ENCODE measurements around the gene PLA2G2D. TPM values are rescaled to one million over a fixed set of nuclear protein-coding genes. Genes with fewer than 3 reads are reported as not detected.

The PLA2G2D gene
- total RNA-seq, 2 donors from 2014 or later = not detected

GRCh38 chr1:20112279-20113000 is 6.9 kb downstream of the PLA2G2D start:
- Mint-ChIP-seq H3K9me3 (no peaks in the 10 kb centered on the region), H3K27ac (no peak overlapping the region), H3K27me3 (peaks cover 11% of the 10 kb centered on the region), H3K4me1 (no peaks in the 10 kb centered on the region), H3K4me3 (no peak overlapping the region), H3K36me3 (ENCODE audit: low read depth) (no peaks in the 10 kb centered on the region)
- ATAC-seq (replicated peaks) = peak; percentile 56

GRCh38 chr1:20111452-20111851 is 7.9 kb downstream of the PLA2G2D start:
- Mint-ChIP-seq H3K4me3 (no peak overlapping the region), H3K4me1 (no peaks in the 10 kb centered on the region), H3K36me3 (ENCODE audit: low read depth) (no peaks in the 10 kb centered on the region), H3K27ac (no peak overlapping the region), H3K9me3 (no peaks in the 10 kb centered on the region), H3K27me3 (peaks cover 7% of the 10 kb centered on the region)
- ATAC-seq (replicated peaks) = no peak

- Mint-ChIP-seq H3K27ac (no peak overlapping the region), H3K4me1 (no peaks in the 10 kb centered on the region), H3K27me3 (peaks cover 4% of the 10 kb centered on the region), H3K36me3 (ENCODE audit: low read depth) (no peaks in the 10 kb centered on the region), H3K9me3 (no peaks in the 10 kb centered on the region), H3K4me3 (no peak overlapping the region)
- no peak for ATAC-seq (replicated peaks)
Observed at GRCh38 chr1:20110679-20111078, 8.7 kb downstream of the PLA2G2D start.

- peak; percentile 18 for ATAC-seq (replicated peaks)
- Mint-ChIP-seq H3K27me3 (peaks cover 2% of the 10 kb centered on the region), H3K27ac (no peak overlapping the region), H3K9me3 (no peaks in the 10 kb centered on the region), H3K4me1 (no peaks in the 10 kb centered on the region), H3K4me3 (no peak overlapping the region), H3K36me3 (ENCODE audit: low read depth) (no peaks in the 10 kb centered on the region)
Observed at GRCh38 chr1:20109223-20109856, 10.0 kb downstream of the PLA2G2D start.

- Mint-ChIP-seq H3K36me3 (ENCODE audit: low read depth) (no peaks in the 10 kb centered on the region), H3K4me3 (no peak overlapping the region), H3K9me3 (no peaks in the 10 kb centered on the region), H3K4me1 (no peaks in the 10 kb centered on the region), H3K27me3 (no peaks in the 10 kb centered on the region), H3K27ac (no peak overlapping the region)
- ATAC-seq (replicated peaks) = no peak
Observed at GRCh38 chr1:20108366-20109123, 10.8 kb downstream of the PLA2G2D start.

- Mint-ChIP-seq H3K4me3 (no peak overlapping the region), H3K4me1 (no peaks in the 10 kb centered on the region), H3K36me3 (ENCODE audit: low read depth) (no peaks in the 10 kb centered on the region), H3K9me3 (no peaks in the 10 kb centered on the region), H3K27ac (no peak overlapping the region), H3K27me3 (no peaks in the 10 kb centered on the region)
- no peak for ATAC-seq (replicated peaks)
Observed at GRCh38 chr1:20107796-20108195, 11.5 kb downstream of the PLA2G2D start.

- ATAC-seq (replicated peaks) = no peak
- H3K27ac Mint-ChIP-seq = no peak overlapping the region
- H3K4me1 Mint-ChIP-seq = no peaks in the 10 kb centered on the region
- H3K27me3 Mint-ChIP-seq = no peaks in the 10 kb centered on the region
- H3K4me3 Mint-ChIP-seq = no peak overlapping the region
- no peaks in the 10 kb centered on the region for H3K36me3 Mint-ChIP-seq (ENCODE audit: low read depth)
- H3K9me3 Mint-ChIP-seq = no peaks in the 10 kb centered on the region
Observed at GRCh38 chr1:20107351-20107750, 12.0 kb downstream of the PLA2G2D start.

GRCh38 chr1:20105856-20106255 is 13.5 kb downstream of the PLA2G2D start:
- H3K27me3 Mint-ChIP-seq = peaks cover 3% of the 10 kb centered on the region
- no peaks in the 10 kb centered on the region for H3K9me3 Mint-ChIP-seq
- no peaks in the 10 kb centered on the region for H3K4me1 Mint-ChIP-seq
- no peaks in the 10 kb centered on the region for H3K36me3 Mint-ChIP-seq (ENCODE audit: low read depth)
- no peak overlapping the region for H3K4me3 Mint-ChIP-seq
- H3K27ac Mint-ChIP-seq = no peak overlapping the region
- no peak for ATAC-seq (replicated peaks)

- peak; percentile 84 for ATAC-seq (replicated peaks)
- H3K27me3 Mint-ChIP-seq = peaks cover 4% of the 10 kb centered on the region
- H3K4me3 Mint-ChIP-seq = no peak overlapping the region
- H3K9me3 Mint-ChIP-seq = no peaks in the 10 kb centered on the region
- H3K4me1 Mint-ChIP-seq = no peaks in the 10 kb centered on the region
- no peak overlapping the region for H3K27ac Mint-ChIP-seq
- no peaks in the 10 kb centered on the region for H3K36me3 Mint-ChIP-seq (ENCODE audit: low read depth)
Observed at GRCh38 chr1:20102875-20103274, 16.5 kb downstream of the PLA2G2D start.

- H3K27me3 Mint-ChIP-seq = peaks cover 4% of the 10 kb centered on the region
- no peak overlapping the region for H3K4me3 Mint-ChIP-seq
- no peaks in the 10 kb centered on the region for H3K9me3 Mint-ChIP-seq
- H3K36me3 Mint-ChIP-seq (ENCODE audit: low read depth) = no peaks in the 10 kb centered on the region
- peak; percentile 62 for ATAC-seq (replicated peaks)
- H3K4me1 Mint-ChIP-seq = no peaks in the 10 kb centered on the region
- no peak overlapping the region for H3K27ac Mint-ChIP-seq
Observed at GRCh38 chr1:20100632-20101355, 18.5 kb downstream of the PLA2G2D start.

- ATAC-seq (replicated peaks) = no peak
- Mint-ChIP-seq H3K27me3 (peaks cover 4% of the 10 kb centered on the region), H3K4me3 (no peak overlapping the region), H3K9me3 (no peaks in the 10 kb centered on the region), H3K27ac (no peak overlapping the region), H3K4me1 (no peaks in the 10 kb centered on the region), H3K36me3 (ENCODE audit: low read depth) (no peaks in the 10 kb centered on the region)
Observed at GRCh38 chr1:20099533-20099932, 19.8 kb downstream of the PLA2G2D start.

GRCh38 chr1:20096840-20097447 is 22.4 kb downstream of the PLA2G2D start:
- Mint-ChIP-seq H3K9me3 (no peaks in the 10 kb centered on the region), H3K27ac (no peak overlapping the region), H3K4me1 (no peaks in the 10 kb centered on the region), H3K4me3 (no peak overlapping the region), H3K27me3 (peaks cover 16% of the 10 kb centered on the region), H3K36me3 (ENCODE audit: low read depth) (no peaks in the 10 kb centered on the region)
- no peak for ATAC-seq (replicated peaks)

GRCh38 chr1:20095564-20096434 is 23.5 kb downstream of the PLA2G2D start:
- Mint-ChIP-seq H3K4me1 (no peaks in the 10 kb centered on the region), H3K27ac (no peak overlapping the region), H3K27me3 (peaks cover 16% of the 10 kb centered on the region), H3K4me3 (no peak overlapping the region), H3K9me3 (no peaks in the 10 kb centered on the region), H3K36me3 (ENCODE audit: low read depth) (no peaks in the 10 kb centered on the region)
- no peak for ATAC-seq (replicated peaks)

Data from activated T-helper 17 cell treated with anti-CD3 and anti-CD28 coated beads, Interleukin-2, amount 50 U/mL, for 72 hours (primary cell).